ENCODE results near the gene DIP2C. TPM values are rescaled to one million over a fixed set of nuclear protein-coding genes. Genes with fewer than 3 reads are reported as not detected.

DIP2C gene
- total RNA-seq, 2 donors from 2014 or later = 13.0 to 13.7 TPM

GRCh38 chr10:378230-378929 is 311.1 kb downstream of the DIP2C start:
- Mint-ChIP-seq H3K27me3 (ENCODE audit: insufficient read depth) (no peaks in the 10 kb centered on the region), H3K36me3 (ENCODE audit: low read depth) (peaks cover 40% of the 10 kb centered on the region), H3K4me1 (peaks cover 4% of the 10 kb centered on the region), H3K27ac (no peak overlapping the region), H3K9me3 (peaks cover 4% of the 10 kb centered on the region), H3K4me3 (no peak overlapping the region)
- H3K4me1 ChIP-seq (ENCODE audit: control insufficient read depth, insufficient read depth, low read length) = no peaks in the 10 kb centered on the region
- H3K27me3 ChIP-seq (ENCODE audit: control insufficient read depth, insufficient read depth, low read length, poor library complexity, severe bottlenecking) = no peaks in the 10 kb centered on the region
- no peak overlapping the region for H3K4me3 ChIP-seq (ENCODE audit: low read length)
- DNase-seq = no peak
- peaks cover 53% of the 10 kb centered on the region for H3K36me3 ChIP-seq (ENCODE audit: control insufficient read depth, insufficient read depth, low read length)
- TF ChIP-seq CTCF (conservative IDR thresholded peaks at IDR 0.05) = no peak
- no peak overlapping the region for H3K27ac ChIP-seq (ENCODE audit: low read depth, low read length)
- peaks cover 14% of the 10 kb centered on the region for H3K9me3 ChIP-seq (ENCODE audit: control insufficient read depth, low read length)
- no peak overlapping the region for H3K9ac ChIP-seq (ENCODE audit: extremely low read depth, low read length, poor library complexity, severe bottlenecking)
- WGBS, 2 experiments (ENCODE audit: insufficient coverage in 1 of 2, insufficient read length in 1 of 2) = 89% methylated on average over 11 to 14 of the region's 14 CpGs

GRCh38 chr10:377228-377627 is 312.2 kb downstream of the DIP2C start:
- H3K4me3 ChIP-seq (ENCODE audit: low read length) = no peak overlapping the region
- peaks cover 32% of the 10 kb centered on the region for H3K36me3 Mint-ChIP-seq (ENCODE audit: low read depth)
- peaks cover 4% of the 10 kb centered on the region for H3K9me3 Mint-ChIP-seq
- no peak overlapping the region for H3K4me3 Mint-ChIP-seq
- DNase-seq = no peak
- H3K27ac ChIP-seq (ENCODE audit: low read depth, low read length) = no peak overlapping the region
- H3K9ac ChIP-seq (ENCODE audit: extremely low read depth, low read length, poor library complexity, severe bottlenecking) = no peak overlapping the region
- H3K4me1 ChIP-seq (ENCODE audit: control insufficient read depth, insufficient read depth, low read length) = no peaks in the 10 kb centered on the region
- peaks cover 4% of the 10 kb centered on the region for H3K4me1 Mint-ChIP-seq
- no peaks in the 10 kb centered on the region for H3K27me3 Mint-ChIP-seq (ENCODE audit: insufficient read depth)
- H3K9me3 ChIP-seq (ENCODE audit: control insufficient read depth, low read length) = peaks cover 14% of the 10 kb centered on the region
- no peak for TF ChIP-seq CTCF (conservative IDR thresholded peaks at IDR 0.05)
- no peak overlapping the region for H3K27ac Mint-ChIP-seq
- H3K36me3 ChIP-seq (ENCODE audit: control insufficient read depth, insufficient read depth, low read length) = peaks cover 42% of the 10 kb centered on the region
- WGBS, 2 experiments (ENCODE audit: insufficient coverage in 1 of 2, insufficient read length in 1 of 2) = 87 to 95% methylated on average over 8 to 10 of the region's 10 CpGs
- no peaks in the 10 kb centered on the region for H3K27me3 ChIP-seq (ENCODE audit: control insufficient read depth, insufficient read depth, low read length, poor library complexity, severe bottlenecking)

- no peak overlapping the region for H3K9ac ChIP-seq (ENCODE audit: extremely low read depth, low read length, poor library complexity, severe bottlenecking)
- H3K27me3 ChIP-seq (ENCODE audit: control insufficient read depth, insufficient read depth, low read length, poor library complexity, severe bottlenecking) = no peaks in the 10 kb centered on the region
- H3K27ac Mint-ChIP-seq = no peak overlapping the region
- no peak for TF ChIP-seq CTCF (conservative IDR thresholded peaks at IDR 0.05)
- peaks cover 31% of the 10 kb centered on the region for H3K36me3 ChIP-seq (ENCODE audit: control insufficient read depth, insufficient read depth, low read length)
- H3K9me3 ChIP-seq (ENCODE audit: control insufficient read depth, low read length) = peaks cover 14% of the 10 kb centered on the region
- H3K4me3 Mint-ChIP-seq = no peak overlapping the region
- peaks cover 4% of the 10 kb centered on the region for H3K9me3 Mint-ChIP-seq
- no peaks in the 10 kb centered on the region for H3K27me3 Mint-ChIP-seq (ENCODE audit: insufficient read depth)
- no peak overlapping the region for H3K4me3 ChIP-seq (ENCODE audit: low read length)
- H3K4me1 Mint-ChIP-seq = peaks cover 4% of the 10 kb centered on the region
- 94% methylated on average over 31 to 35 of the region's 35 CpGs for WGBS, 2 experiments (ENCODE audit: insufficient coverage in 1 of 2, insufficient read length in 1 of 2)
- H3K36me3 Mint-ChIP-seq (ENCODE audit: low read depth) = peaks cover 27% of the 10 kb centered on the region
- no peak overlapping the region for H3K27ac ChIP-seq (ENCODE audit: low read depth, low read length)
- H3K4me1 ChIP-seq (ENCODE audit: control insufficient read depth, insufficient read depth, low read length) = no peaks in the 10 kb centered on the region
- DNase-seq = no peak
These were observed 313.5 kb downstream of the DIP2C start for GRCh38 chr10:375815-376505.
